CD4-positive, alpha-beta T cell (primary cell): ENCODE data around the gene CXCL17. TPM values are rescaled to one million over a fixed set of nuclear protein-coding genes. Genes with fewer than 3 reads are reported as not detected.
A peak's percentile ranks its signal among the peaks of the same experiment; 100 is the strongest.

Experiments
- ATAC-seq: fragments of 200-7000 bp; cut with Tn5 transposase; one replicate; pipeline ENCODE4 v1.10.0; 2022; ENCODE audit warnings: mild to moderate bottlenecking; ENCODE audit not compliant: poor library complexity
- CTCF ChIA-PET: fragments of 350-600 bp; sonication (Branson Sonifier 250); formaldehyde crosslinking; loops from one replicate; lab custom pipeline; 2021; ENCODE audit warnings: antibody characterized with exemption, inconsistent platforms; lab: Charles Lee
- POLR2A ChIA-PET: fragments of 350-600 bp; sonication (Branson Sonifier 250); formaldehyde crosslinking; loops from one replicate; lab custom pipeline; 2021; ENCODE audit warnings: antibody characterized with exemption, inconsistent platforms; lab: Charles Lee
- DNase-seq, 14 experiments: peaks; one replicate each; pipeline ENCODE4 v3.0.0-alpha.2; 2013 to 2020; ENCODE audit warnings: mixed read lengths in 2 of 14
- H3K27ac ChIP-seq, 2 donors: one replicate each; pipeline versions ENCODE4 v1.5.1 to v1.7.0; 2013; ENCODE audit warnings: low read length in 2 of 2, low read depth in 1 of 2, mild to moderate bottlenecking in 1 of 2
- H3K27me3 ChIP-seq, 2 experiments: 1 replicate in 1 of 2; 2 replicates in 1 of 2; pipeline versions ENCODE4 v1.6.1 to v1.7.0; 2013; ENCODE audit warnings: low read length in 2 of 2, control low read depth in 1 of 2, mild to moderate bottlenecking in 1 of 2, moderate library complexity in 1 of 2; ENCODE audit not compliant: insufficient read depth in 2 of 2, control insufficient read depth in 1 of 2
- H3K36me3 ChIP-seq: one replicate; pipeline ENCODE4 v1.6.1; 2013; ENCODE audit warnings: low read length, control low read depth; ENCODE audit not compliant: insufficient read depth
- H3K4me1 ChIP-seq: one replicate; pipeline ENCODE4 v1.6.1; 2013; ENCODE audit warnings: low read length, control low read depth; ENCODE audit not compliant: insufficient read depth
- H3K4me3 ChIP-seq: one replicate; pipeline ENCODE4 v1.5.1; 2013; ENCODE audit warnings: mild to moderate bottlenecking, low read length, moderate library complexity
- H3K9me3 ChIP-seq, 2 experiments: 1 replicate in 1 of 2; 2 replicates in 1 of 2; pipeline versions ENCODE4 v1.6.1 to v1.7.0; 2013; ENCODE audit warnings: low read length in 2 of 2, mild to moderate bottlenecking in 2 of 2, control low read depth in 1 of 2, moderate library complexity in 1 of 2; ENCODE audit not compliant: control insufficient read depth in 1 of 2, insufficient read depth in 1 of 2
- H3K27ac Mint-ChIP-seq: one replicate; pipeline ENCODE4 v1.8.0; 2020; ENCODE audit warnings: mixed read lengths
- H3K27me3 Mint-ChIP-seq: one replicate; pipeline ENCODE4 v1.8.0; 2021; ENCODE audit warnings: mixed read lengths
- H3K36me3 Mint-ChIP-seq: one replicate; pipeline ENCODE4 v1.8.0; 2021; ENCODE audit warnings: low read depth, mixed read lengths
- H3K4me1 Mint-ChIP-seq: one replicate; pipeline ENCODE4 v1.8.0; 2021; ENCODE audit warnings: low read depth, mixed read lengths
- H3K4me3 Mint-ChIP-seq: one replicate; pipeline ENCODE4 v1.8.0; 2020; ENCODE audit warnings: mild to moderate bottlenecking, mixed read lengths
- H3K9me3 Mint-ChIP-seq: one replicate; pipeline ENCODE4 v1.8.0; 2020; ENCODE audit warnings: mixed read lengths
- intact Hi-C, 2 experiments: fragments of 100-400 bp; cut with DNase I in 1 of 2; cut with micrococcal nuclease in 1 of 2; formaldehyde crosslinking; loops; one replicate each; pipeline versions ENCODE4 v1.15.1 to v1.9.0; 2023 to 2025; cut with DNase I, micrococcal nuclease
- total RNA-seq, 174 experiments: library from RNA in 2 of 174; stranded (reverse) in 2 of 174; gene quantifications; one replicate each; pipeline ENCODE4 v1.2.3 and lab custom pipeline; 2021 to 2026
- TF ChIP-seq, protein P1 (sequence below): fragments of 200-600 bp; IDR thresholded peaks from one replicate; pipeline ENCODE4 v1.8.0; 2022; ENCODE audit warnings: antibody characterized with exemption, mild to moderate bottlenecking

The CXCL17 gene
- total RNA-seq, 2 experiments from 2014 or later = not detected

DNA sequence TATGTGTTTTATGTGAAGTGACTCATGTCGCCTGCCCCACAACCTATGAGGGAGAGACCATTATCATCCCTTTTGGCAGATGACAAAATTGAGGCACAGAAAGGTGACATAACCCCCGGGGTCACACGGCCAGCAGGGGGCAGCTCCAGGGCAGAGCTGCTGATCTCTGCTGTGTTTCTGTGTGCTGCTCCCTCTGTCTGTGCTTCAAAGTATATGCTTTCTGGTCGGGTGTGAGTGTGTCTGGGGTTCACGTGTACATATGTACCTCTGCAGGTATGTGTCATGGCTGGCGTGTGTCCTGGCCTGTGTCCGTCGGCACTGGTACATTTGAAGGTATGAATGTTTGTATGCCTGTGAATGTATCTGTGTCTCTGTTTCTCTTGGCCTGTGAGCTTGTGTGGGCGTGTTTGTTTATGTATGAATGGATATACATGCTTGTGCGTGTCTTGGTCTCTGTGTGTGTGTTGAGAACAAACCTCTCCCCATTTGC, 22.6 kb downstream of the CXCL17 start:
- Mint-ChIP-seq H3K27me3 (no peaks in the 10 kb centered on the region), H3K36me3 (peaks cover 14% of the 10 kb centered on the region), H3K4me1 (peaks cover 49% of the 10 kb centered on the region), H3K4me3 (peak overlapping the region; percentile 77), H3K27ac (peak overlapping the region; percentile 12), H3K9me3 (no peaks in the 10 kb centered on the region)
- H3K4me1 ChIP-seq = peaks cover 46% of the 10 kb centered on the region
- intact Hi-C loops = loop anchor here (1.0 to 10.0 kb wide), 7 partner anchors 13 to 313 kb away; partner anchors contain the start of genes MEGF8 (in 1 of the 2) and POU2F2 (in 1 of the 2)
- no peak overlapping the region for H3K4me3 ChIP-seq
- TF ChIP-seq, protein P1, sequence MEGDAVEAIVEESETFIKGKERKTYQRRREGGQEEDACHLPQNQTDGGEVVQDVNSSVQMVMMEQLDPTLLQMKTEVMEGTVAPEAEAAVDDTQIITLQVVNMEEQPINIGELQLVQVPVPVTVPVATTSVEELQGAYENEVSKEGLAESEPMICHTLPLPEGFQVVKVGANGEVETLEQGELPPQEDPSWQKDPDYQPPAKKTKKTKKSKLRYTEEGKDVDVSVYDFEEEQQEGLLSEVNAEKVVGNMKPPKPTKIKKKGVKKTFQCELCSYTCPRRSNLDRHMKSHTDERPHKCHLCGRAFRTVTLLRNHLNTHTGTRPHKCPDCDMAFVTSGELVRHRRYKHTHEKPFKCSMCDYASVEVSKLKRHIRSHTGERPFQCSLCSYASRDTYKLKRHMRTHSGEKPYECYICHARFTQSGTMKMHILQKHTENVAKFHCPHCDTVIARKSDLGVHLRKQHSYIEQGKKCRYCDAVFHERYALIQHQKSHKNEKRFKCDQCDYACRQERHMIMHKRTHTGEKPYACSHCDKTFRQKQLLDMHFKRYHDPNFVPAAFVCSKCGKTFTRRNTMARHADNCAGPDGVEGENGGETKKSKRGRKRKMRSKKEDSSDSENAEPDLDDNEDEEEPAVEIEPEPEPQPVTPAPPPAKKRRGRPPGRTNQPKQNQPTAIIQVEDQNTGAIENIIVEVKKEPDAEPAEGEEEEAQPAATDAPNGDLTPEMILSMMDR = peak; percentile 86
- no peaks in the 10 kb centered on the region for H3K27me3 ChIP-seq
- peak; percentile 45 for ATAC-seq
- H3K27ac ChIP-seq = no peak overlapping the region
- POLR2A ChIA-PET = interaction anchor here (1.5 kb wide), 1 partner anchor 20 kb away, joined by 5 read pairs; no protein-coding TSS in a partner anchor
- DNase-seq = peak; percentile 66 to 89 (median 75)
- peaks cover 4% of the 10 kb centered on the region for H3K36me3 ChIP-seq
- no peaks in the 10 kb centered on the region for H3K9me3 ChIP-seq
- CTCF ChIA-PET = interaction anchor here (0.7 to 3.5 kb wide), 12 partner anchors 8 to 560 kb away, joined by 3 to 32 read pairs (median 8); partner anchors contain the start of gene RPS19

DNA sequence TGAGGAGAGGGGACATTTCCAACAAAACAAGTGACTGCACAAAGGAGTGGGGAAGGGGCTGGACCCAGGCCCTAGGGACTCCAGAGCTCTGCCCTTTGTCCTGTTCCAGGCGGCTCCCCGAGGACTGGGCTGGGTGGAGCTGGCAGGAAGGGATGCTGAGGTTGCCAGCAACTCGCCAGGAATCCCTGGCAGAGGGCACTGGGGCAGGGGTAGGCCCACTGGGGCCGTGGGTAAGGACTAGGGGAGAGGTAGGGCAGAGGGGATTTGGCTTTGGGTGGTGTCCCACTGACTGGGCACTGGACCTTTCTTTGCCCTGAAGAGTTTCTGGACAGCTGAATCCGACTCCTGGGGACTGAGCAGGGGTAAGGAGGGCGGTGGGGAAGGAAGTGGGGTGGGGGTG, 23.4 kb downstream of the CXCL17 start:
- Histone ChIP-seq H3K36me3 (peaks cover 7% of the 10 kb centered on the region), H3K4me3 (no peak overlapping the region), H3K4me1 (peaks cover 44% of the 10 kb centered on the region), H3K27ac (no peak overlapping the region), H3K27me3 (no peaks in the 10 kb centered on the region), H3K9me3 (no peaks in the 10 kb centered on the region)
- no peak for DNase-seq
- no peaks in the 10 kb centered on the region for H3K27me3 Mint-ChIP-seq
- ChIA-PET CTCF (interaction anchor here (1.0 to 3.5 kb wide), 7 partner anchors 9 to 32 kb away, joined by 3 to 32 read pairs (median 9); no protein-coding TSS in a partner anchor), POLR2A (no interaction called here)
- no peak for ATAC-seq
- H3K36me3 Mint-ChIP-seq = peaks cover 21% of the 10 kb centered on the region
- H3K4me3 Mint-ChIP-seq = no peak overlapping the region
- no peaks in the 10 kb centered on the region for H3K9me3 Mint-ChIP-seq
- TF ChIP-seq, protein P1 = no peak
- intact Hi-C loops = no loop called here
- no peak overlapping the region for H3K27ac Mint-ChIP-seq
- peaks cover 46% of the 10 kb centered on the region for H3K4me1 Mint-ChIP-seq

DNA sequence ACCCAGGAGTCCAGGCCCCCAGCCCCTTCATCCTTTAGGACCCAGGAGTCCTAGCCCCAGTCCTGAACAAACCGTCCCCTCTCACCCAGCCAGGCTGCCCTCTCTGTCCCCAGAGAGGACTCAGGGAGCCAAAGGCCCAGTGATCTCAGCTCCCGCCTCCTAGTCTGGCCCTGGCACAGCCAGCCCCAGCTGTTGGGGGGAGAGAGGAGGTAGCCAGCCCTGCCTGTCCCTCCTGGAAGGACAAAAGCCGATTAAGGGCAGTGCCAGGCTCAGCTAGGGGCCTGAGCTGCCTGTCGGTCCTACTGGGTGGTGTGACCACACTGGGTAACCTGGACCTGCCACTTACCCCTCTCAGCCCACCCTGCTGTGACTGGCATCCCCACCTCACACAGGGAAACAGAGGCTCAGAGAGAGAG, 30.1 kb downstream of the CXCL17 start:
- Histone ChIP-seq H3K4me1 (peaks cover 3% of the 10 kb centered on the region), H3K27ac (no peak overlapping the region), H3K4me3 (no peak overlapping the region), H3K36me3 (peaks cover 20% of the 10 kb centered on the region), H3K27me3 (no peaks in the 10 kb centered on the region), H3K9me3 (no peaks in the 10 kb centered on the region)
- H3K4me1 Mint-ChIP-seq = peaks cover 4% of the 10 kb centered on the region
- no peak overlapping the region for H3K4me3 Mint-ChIP-seq
- intact Hi-C loops = no loop called here
- H3K9me3 Mint-ChIP-seq = no peaks in the 10 kb centered on the region
- POLR2A ChIA-PET = no interaction called here
- no peak overlapping the region for H3K27ac Mint-ChIP-seq
- ATAC-seq (no peak), DNase-seq (no peak)
- CTCF ChIA-PET = no interaction called here
- peaks cover 26% of the 10 kb centered on the region for H3K36me3 Mint-ChIP-seq
- no peaks in the 10 kb centered on the region for H3K27me3 Mint-ChIP-seq
- TF ChIP-seq, protein P1 = no peak
